Measurements from ENCODE around the gene TRIM54.
A peak's percentile ranks its signal among the peaks of the same experiment; 100 is the strongest.
"Not testable (repeated sequence)": the region's sequence is repeated elsewhere in the genome, so short reads cannot be mapped to it uniquely, and the experiment has no call there.

Gene TRIM54

DNA sequence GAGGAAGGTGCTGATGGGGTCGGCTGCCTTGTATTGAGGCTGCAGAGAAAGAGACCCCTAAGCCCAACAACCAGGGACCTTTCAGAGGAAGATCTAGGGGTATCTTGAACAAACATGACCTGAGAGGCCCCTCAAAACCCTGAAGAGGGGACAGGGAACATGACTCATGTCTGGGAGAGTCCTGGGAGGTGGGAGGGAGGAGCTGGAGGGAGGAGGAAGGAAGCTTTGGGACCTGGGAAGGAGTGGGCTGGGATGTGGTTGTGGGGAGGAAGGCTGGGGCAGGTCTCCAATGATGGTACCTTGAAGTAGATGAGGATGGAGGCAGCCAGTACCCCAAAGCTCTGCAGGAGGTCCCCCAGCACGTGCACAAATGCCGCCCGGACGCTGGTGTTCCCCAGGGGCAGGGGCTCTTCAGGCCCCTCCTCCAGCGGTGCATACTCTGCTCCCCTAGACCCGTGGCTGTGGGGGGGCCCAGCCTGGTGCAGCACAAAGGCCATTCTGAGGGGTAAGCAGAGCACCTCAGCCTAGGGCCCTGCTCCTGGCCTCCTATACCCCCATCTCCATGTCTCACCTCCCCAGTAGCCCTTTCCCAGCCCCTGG lies 25.3 kb upstream of the TRIM54 start:
- no peak for DNase-seq (ENCODE audit: low read depth in 2 of 2)

DNA sequence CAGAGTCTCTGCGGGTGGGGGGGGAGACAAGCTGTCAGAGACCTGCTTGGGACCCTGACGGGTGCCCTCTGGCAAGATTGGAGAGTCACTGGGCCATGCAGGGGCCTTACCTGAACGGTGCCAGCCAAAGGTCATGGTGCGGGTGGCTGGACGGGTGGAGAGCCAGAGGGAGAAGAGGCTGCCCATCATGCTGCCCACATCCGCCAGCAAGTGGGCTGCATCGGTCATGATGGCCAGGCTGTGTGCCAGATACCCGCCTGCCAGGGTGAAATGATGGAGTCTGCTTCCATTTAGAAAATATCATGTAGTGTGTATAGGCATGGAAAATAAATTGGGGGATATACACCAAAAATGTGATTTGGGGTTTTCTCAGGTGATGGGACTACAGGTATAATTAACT lies 24.2 kb upstream of the TRIM54 start:
- no peak for DNase-seq (ENCODE audit: low read depth in 2 of 2)

DNA sequence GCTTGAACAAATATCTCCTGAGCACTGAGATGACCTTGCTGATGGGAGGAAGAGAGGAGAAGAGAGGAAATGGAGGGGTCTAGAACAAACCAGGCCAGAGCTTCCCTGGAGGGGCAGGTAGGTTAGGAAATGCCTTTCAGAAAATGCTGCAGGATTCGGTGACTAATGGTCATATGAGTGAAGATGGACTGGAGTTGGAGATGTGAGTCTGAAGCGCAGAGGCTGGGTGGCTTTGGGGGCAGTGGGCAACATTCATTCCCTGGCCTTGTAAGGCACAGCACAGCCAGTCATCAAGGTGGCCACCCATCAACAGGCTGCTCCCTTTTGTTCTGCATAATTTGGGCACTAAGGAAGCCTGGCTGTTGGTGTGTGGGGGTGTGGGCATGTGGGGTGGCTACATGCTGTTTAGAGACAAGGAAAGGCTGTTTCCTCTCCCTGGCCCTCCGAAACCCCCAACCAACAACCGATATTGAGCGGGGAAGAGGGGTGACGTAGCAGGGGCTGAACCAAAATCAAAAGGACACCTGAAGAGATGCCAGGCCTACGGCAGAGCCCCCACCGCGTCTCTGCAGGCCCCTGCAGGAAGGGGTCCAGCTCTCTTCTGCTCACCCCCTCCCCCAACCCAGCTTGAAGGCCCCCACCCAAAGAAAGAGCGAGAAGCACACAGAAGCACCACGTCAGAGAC lies 20.8 kb upstream of the TRIM54 start:
- no peak for DNase-seq (ENCODE audit: low read depth in 2 of 2)

DNA sequence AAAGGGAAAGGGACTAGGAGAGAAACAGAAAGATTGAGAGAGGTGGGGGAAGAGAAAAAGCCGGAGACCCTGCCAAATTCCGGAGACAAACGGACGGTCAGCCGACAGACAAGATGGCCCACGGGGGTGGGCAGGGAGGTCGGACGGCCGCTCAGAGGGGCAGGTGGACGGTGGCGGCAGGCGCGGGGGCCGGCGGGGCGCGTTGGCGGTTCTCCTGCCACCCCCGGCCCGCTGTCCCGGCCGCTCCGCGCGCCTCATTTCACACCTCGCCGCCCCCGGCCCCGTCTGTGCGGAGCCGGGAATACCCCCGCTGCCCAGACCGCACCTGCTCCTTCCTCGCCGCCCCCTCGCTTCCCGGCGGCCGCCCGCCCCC lies 20.3 kb upstream of the TRIM54 start:
- no peak for DNase-seq (ENCODE audit: low read depth in 2 of 2)

DNA sequence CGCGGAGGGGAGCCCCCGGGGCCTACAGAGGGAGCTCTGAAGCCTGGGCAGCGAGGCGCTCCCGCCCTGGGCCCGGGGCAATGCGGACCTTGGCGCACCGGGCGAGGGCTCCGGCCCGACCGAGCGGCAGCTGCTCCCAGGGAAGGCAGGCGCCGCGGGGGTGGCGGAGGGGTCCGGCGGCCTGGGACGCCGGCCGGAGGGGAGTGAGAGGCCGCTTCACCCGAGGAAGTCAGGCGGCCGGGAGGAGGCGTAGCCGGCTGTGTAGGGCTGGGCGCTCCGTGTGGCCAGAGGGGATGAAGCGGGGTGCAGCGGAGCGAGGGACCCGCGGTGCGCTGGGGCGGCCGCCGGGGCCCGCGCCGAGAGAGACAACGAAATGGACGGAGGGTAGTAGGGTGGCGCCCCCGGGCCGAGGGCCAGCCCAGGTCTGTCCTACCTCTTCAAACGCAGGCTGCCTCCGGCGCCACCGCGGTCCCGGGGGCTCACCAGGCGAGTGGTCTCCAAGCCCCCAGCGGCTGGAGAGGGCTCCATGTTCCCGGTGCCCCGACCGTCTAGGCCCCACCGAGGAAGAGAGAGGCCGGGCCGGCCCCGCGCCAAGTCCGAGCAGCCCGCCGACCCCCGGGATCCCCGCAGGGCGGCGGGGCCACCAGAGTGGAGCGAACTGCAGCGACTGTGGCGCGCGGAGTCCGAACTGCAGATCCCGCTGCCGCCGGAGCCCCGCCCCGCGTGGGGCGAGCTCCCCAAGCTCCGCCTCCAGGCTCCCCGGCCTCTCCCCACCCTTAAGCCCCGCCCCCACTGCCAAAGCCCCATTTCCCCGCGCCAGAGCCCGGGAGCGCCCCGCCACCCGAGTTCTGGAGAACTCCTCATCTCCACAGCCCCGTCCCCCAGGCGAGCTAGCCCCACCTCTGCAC lies 19.6 kb upstream of the TRIM54 start, which contains the start of gene SLC30A3:
TSS of gene SLC30A3 (minus strand) at position 669 of the 908 bp plus-strand sequence. CDS start at position 528, 141 bp downstream.
- DNase-seq (ENCODE audit: low read depth in 2 of 2), result peak; percentile 32 to 51

DNA sequence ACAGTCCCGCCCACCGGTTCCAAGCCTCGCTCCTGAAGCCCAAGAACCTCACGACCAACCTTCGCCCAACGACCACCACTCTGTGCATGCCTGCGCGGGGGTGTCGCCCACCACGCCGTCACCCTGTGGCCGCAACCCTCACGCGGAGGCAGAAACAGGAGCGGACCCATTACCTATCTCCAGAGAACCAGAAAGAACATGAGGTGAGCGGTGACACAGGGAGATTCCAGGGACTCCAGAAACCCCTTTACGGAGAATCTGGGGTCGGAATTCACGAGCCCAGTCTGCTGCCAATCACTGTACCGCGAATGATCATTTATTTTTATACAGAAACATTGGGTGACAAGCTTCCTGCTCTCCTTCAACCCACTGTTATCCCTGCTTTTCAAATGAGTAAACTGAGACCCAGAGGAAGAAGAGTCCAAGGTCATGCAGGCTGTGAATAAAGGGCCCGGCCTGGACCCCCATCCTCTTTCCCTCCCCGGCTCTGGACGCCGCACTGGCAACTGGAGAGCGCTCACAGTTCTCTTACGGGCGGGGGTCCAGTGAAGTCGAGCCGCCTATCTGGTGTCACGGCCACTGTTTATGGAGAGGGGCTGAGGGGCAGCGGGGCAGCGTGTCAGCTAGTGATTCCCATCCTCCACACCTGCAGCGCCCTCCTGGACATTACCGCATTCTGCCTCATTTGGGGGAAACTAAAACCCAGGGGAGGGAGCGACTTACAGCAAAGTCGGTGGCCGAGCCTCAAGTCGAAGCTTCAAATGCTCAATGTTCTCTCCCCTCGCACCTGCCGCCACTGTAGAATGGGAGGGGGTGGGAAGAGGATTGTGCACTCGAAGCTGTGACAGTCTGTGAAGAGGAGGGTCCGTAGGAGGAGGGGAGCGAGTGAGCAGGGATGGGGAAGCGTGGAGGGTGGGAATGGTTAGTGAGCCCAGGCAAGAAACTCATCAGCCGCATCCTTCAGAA lies 18.7 kb upstream of the TRIM54 start:
- no peak for DNase-seq (ENCODE audit: low read depth in 2 of 2)

DNA sequence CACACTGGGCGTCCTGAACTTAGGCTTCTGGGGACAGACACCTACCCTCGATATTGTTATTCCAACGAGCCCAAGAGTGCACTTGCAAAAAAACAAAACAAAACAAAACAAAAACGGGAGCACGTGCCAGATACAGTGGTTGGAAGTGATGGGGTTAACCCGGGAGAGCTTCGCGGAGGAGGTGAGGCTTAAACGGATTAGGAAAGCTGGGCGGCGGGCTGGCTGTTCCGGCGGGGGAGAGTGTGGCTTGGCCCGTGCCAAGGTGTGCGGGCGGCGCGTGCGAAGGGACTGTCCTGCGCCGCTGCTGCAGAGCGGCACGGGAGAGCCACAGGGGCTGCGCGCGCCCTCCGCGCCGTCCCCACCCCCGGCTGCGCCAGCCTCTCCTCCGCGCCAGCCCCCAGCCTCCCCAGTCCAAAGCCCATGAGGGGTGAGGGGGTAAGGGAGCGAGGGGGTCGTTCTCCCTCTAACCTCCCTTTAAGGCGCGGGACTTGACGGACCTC lies 17.9 kb upstream of the TRIM54 start:
- no peak for DNase-seq (ENCODE audit: low read depth in 2 of 2)

DNA sequence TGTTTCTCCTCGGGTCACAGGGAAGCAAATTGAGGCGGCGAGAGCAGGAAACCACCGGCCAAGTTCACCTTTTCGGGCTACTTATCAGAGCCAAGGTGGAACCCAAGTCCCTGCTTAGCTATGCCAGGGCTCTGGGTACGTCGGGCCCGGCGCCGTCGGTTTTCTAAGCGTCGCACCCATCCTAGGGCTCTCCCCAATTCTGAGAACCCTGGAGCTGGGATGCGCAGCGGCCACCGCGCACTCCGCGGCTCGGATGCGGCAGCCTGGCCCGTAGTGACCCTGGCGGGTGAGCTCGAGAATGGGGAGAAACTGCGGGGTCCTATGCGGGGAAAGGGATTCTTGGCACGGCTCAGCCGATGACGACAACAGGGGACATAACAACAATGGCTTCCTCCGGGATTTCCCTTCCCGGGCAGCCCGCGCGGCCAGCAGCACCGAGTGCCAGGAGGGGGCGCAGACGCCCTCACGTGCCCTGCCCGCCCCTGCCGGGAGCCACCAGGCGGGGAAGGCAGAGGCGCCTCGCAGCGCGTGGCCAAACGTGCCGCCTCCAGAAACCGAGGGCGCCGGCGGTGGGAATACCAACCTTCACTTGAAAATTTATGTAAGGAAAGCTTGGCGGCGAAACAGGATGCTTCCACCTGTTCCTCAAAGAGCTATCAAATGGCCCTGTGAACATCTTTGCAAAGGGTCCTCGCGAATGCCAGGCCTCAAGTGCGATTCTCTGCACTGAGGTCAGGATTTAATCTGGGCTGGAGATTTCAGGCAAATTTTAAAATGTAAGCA lies 17.3 kb upstream of the TRIM54 start:
- DNase-seq (ENCODE audit: low read depth in 2 of 2), result peak; percentile 35 to 46

DNA sequence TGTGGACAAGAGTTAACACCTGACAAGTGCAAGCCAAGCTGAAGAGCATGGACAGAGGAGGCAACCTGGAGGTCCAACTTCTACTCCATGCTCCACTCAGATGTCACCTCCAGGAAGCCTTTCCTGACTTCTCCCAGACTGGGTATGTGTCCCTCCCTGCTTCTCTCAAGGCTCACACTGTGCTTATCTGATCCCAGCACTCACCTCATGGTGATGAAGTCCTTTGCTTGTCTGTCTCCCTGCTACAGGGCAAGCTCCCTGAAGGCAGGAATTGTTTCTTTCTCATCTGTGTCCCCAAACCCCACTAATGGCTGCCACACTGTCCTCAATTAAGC lies 16.7 kb upstream of the TRIM54 start:
- DNase-seq (ENCODE audit: low read depth in 2 of 2), result no peak

DNA sequence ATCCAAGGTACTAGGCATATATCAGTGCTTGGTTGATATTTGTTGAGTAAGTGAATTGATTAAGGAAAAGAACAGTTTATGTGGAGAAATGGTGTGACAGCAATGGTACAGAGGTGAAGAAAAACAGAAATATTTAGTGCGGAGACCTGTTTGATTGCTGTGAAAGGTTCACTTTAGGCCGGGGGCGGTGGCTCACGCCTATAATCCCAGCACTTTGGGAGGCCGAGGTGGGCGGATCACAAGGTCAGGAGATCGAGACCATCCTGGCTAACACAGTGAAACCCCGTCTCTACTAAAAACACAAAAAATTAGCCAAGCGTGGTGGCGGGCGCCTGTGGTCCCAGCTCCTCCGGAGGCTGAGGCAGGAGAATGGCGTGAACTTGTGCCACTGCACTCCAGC lies 13.9 kb upstream of the TRIM54 start:
- DNase-seq (ENCODE audit: low read depth in 2 of 2), result not testable (repeated sequence)

DNA sequence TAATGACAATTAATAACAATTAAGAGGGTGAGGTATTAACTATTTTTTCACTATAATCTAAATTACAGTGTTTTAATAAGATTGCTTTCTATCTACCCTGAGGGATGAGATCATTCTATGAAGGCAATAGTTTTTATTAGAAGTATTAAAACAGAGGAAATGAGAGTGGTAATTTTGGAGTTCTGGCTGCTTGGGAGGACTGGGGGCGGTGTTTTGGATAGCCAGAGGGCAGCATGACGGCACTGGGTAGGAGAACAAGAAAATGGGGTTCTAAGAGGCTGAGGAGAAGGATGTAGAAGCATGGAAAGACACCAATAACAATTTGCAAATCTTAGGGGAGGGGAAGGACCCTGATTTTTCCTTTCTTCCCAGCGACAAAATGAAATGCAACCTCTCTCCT lies 12.1 kb upstream of the TRIM54 start:
- no peak for DNase-seq (ENCODE audit: low read depth in 2 of 2)

DNA sequence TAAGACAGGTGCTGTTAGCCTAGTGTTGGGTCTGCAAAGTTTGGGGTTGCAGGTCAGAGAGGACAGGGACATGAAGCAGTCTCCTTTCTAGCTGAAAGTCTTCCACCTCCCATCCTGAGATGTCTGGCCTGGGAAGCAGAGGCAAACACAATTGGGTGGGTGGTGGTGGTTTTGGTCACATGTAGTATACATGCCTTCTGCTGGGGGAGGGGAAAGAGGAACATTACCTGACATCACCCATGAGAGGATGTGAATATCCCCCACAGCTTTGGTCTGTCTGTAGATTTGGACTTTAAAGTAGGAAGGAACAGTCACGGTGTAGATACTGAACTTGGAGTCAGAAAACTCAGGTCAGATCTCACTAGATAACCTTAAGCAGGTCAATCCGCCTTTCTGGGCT lies 11.6 kb upstream of the TRIM54 start:
- DNase-seq (ENCODE audit: low read depth in 2 of 2), result no peak

DNA sequence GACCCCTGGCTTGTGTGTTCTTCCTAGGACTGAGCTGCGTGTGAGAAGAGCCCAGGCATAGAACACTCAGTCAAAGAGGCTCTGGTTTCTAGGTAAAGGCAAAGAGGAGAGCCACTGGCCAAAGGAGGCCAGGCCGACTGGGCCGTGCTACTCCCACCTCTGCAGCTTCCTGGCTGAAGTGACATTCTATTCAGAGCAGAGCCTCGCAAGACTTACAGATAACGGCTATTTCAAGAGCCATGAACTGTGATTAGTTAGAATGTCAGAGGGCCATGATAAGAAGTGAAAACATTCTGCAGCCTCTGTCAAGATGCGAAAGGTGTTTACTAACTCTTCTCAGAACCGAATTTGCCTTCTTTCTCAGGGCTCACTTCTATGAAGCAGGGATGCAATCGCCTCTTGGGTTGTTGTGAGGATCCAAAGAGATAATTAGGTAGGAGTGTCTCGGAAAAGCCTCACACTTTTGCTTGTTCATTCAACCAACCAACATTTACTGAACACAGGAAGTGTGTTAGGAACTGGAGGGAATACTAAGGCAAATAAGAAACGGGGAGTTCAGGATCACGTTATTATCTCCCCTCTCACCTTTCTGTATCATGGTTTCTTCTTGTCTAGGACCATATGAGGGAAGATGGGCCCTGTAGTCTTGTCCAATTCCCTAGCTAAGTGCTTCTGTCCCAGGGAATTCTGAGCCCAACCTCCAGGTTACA lies 10.4 kb upstream of the TRIM54 start:
- DNase-seq (ENCODE audit: low read depth in 2 of 2), result no peak

DNA sequence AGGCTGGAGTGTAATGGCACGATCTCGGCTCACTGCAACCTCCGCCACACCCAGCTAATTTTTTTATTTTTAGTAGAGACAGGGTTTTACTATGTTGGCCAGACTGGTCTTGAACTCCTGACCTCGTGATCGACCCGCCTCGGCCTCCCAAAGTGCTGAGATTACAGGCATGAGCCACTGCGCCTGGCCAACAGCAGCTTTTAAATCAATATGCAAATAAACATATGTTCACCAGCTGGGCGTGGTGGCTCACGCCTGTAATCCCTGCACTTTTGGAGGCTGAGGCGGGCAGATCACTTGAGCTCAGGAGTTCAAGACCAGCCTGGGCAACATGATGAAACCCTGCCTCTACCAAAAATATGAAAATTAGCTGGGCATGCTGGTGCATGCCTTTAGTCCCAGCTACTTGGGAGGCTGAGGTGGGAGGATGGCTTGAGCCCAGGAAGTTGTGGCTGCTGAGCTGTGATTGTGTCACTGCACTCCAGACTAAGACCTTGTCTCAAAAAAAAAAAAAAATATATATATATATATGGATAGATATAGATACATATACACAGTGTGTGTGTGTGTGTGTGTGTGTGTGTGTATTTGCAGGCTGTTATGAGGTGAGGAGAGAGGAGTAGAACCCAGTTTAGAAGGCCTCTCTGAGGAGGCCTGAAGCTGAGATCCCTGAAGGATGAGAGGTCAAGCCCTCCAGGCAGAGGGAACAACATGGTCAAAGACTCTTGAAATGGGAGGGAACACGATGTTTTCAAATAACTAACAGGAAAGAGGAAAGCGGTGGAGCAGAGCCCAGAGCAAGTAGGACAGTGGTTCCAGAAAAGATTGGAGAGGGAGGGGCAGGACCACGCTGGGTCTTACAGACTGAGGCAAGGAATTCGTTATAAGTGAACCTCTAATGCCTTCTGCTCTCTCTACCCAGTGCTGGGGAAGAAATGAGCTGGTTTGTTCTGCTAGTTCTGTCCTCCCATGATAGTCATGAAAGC lies 9.4 kb upstream of the TRIM54 start:
- not testable (repeated sequence) for DNase-seq (ENCODE audit: low read depth in 2 of 2)

DNA sequence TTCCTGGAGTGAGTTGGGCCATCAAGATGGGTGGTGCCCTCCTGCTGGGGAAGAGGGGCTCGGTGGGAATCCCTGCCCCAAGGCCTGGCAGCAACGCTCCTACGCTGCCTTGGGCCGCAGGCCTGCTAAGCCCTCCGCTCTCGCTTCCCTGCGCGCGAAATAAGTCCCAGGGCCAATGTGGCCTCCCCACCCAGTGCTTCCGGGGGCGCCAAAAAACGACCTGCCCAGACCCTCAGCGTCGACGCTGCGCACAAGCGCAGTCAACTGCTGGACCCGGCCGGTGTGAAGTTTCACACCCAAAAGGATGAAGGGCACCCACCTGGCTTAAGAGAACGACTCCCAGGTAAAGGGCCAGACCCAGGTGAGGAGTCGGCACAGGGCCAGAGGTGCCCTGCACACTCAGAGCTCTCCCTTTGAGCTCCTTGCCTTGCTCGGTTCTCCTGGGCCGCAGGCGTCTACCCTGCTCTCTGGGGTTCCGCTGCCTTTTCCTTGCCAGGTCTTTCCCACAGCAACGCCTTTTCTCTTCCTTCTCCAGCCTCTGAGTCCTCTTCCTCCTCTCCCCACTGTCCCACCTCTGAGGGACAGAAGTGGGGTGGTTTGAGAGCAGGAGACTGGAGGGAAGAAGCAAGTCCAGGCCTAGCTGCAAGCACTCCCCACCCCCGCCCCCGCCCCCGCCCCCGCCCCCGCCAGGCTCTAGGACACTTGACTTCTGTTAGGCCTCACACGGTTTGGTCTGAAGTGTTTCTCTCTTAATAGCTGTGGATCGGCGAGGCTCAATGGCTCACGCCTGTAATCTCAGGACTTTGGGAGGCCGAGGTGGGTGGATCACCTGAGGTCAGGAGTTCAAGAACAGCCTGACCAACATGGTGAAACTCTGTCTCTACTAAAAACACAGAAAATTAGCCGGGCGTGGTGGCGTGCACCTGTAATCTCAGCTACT lies 6.7 kb upstream of the TRIM54 start, which contains the start of gene DNAJC5G:
TSS of gene DNAJC5G (plus strand) at position 223 of the 940 bp plus-strand sequence. CDS start 1,296 bp downstream, outside the sequence.
- no peak for DNase-seq (ENCODE audit: low read depth in 2 of 2)

DNA sequence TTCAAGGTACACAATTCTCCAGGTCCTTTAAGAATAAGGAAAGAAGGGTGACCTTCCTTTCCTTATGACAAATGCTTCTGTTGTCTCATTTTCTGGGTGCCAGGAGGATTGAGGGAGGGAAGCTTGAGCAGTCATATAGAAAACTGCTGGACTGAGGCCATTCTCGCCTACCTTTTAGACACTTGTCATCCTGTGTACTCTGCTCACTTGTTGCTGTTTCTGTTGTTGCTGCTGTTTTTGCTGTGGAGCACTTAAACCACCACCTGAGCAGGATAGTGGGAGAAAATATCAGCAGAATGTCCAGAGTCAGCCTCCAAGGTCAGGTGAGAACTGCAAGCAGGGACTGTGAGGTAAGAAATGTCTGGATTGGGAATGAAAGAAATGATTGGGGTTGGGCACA lies 4.2 kb upstream of the TRIM54 start:
- DNase-seq (ENCODE audit: low read depth in 2 of 2), result no peak

DNA sequence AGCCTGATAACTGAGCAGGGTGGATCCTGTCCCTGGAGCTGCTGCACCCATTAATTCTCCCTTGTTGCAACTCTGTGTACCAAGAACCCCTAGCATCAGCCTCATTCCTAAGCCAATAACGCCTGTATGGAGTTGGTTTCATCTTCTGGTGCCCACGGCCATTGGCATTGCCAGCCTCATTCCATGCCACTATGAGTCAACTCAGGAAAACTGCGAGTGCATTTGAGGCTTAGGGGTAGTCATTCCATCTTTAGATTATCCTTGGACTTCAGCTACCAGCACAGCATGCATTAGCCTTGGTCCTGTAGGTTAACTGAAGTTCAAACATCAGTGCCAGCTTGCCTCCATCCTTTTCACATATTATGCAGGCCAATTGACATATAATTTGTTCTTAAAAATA lies 1.4 kb upstream of the TRIM54 start:
- no peak for DNase-seq (ENCODE audit: low read depth in 2 of 2)
